ENCODE measurements around the gene RNF212. TPM values are rescaled to one million over a fixed set of nuclear protein-coding genes. Genes with fewer than 3 reads are reported as not detected.

Gene RNF212
- total and polyA plus RNA-seq, 2 donors (not counting 3 experiments of a cell fraction or from before 2014, with no cell fraction given), result 2.3 to 2.8 TPM

DNA sequence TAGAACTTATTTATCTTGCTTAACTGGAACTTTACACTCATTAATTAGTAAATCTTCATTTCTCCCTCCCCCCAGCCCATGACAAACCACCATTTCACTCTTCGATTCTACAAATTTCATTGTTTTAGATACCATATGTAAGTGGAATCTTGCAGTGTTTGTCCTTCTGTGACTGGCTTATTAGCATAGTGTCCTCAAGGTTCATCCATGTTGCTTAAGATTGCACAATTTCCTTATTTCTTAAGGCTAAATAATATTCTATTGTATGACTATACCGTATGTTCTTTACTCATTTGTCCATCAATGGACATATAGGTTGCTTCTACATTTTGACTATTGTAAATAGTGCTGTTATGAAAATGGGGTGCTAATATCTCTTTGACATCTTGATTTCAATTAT is 24.5 kb upstream of the RNF212 start:
- no TSS peak for BruUV-seq (replicated peaks)
- no peak overlapping the region for H3K4me3 ChIP-seq (replicated peaks in 1 of 3; ENCODE audit: insufficient read depth in 1 of 3, low read depth in 1 of 3, low read length in 3 of 3)
- H3K9me1 ChIP-seq (replicated peaks; ENCODE audit: control insufficient read depth, extremely low read depth, insufficient read depth, low read length), result no peaks in the 10 kb centered on the region
- H3K9ac ChIP-seq (replicated peaks; ENCODE audit: extremely low read depth, insufficient read depth, low read length), result no peak overlapping the region
- TF ChIP-seq GATA2 (IDR thresholded peaks at IDR 0.05; ENCODE audit: insufficient read depth, insufficient read length, low read depth, low read length), result no peak
- H4K20me1 ChIP-seq (replicated peaks; ENCODE audit: control insufficient read depth, extremely low read depth, insufficient read depth, low read length), result no peaks in the 10 kb centered on the region
- FAIRE-seq (no peak), DNase-seq (ENCODE audit: low read depth, low spot score) (no peak)
- no peaks in the 10 kb centered on the region for H3K79me2 ChIP-seq (ENCODE audit: control insufficient read depth, insufficient read depth, low read length)
- intact Hi-C loops (cut with micrococcal nuclease), result no loop called here
- peaks cover 7 to 12% of the 10 kb centered on the region in 2 experiments for H3K27me3 ChIP-seq (ENCODE audit: control insufficient read depth in 2 of 2, insufficient read depth in 2 of 2, low read length in 2 of 2)
- no peak overlapping the region for H3K27ac ChIP-seq (ENCODE audit: insufficient read depth, low read depth, low read length)
- CTCF ChIA-PET, result interaction anchor here (0.9 to 1.1 kb wide), 2 partner anchors 10 to 130 kb away, joined by 3 to 5 read pairs; no protein-coding TSS in a partner anchor
- dilution Hi-C loops (cut with MboI; ENCODE audit: extremely low pct_ligation_motif_present, low sequenced_read_pairs), result no loop called here
- H3K36me3 ChIP-seq (ENCODE audit: control insufficient read depth in 2 of 2, extremely low read depth in 1 of 2, insufficient read depth in 2 of 2, low read length in 2 of 2), result no peaks in the 10 kb centered on the region
- no peaks in the 10 kb centered on the region for H3K4me1 ChIP-seq (ENCODE audit: control insufficient read depth, extremely low read depth, insufficient read depth, low read length)
- POLR2A ChIA-PET, result no interaction called here
- no peak overlapping the region for H2AFZ ChIP-seq (ENCODE audit: low read depth, low read length)
- H3K9me3 ChIP-seq (replicated peaks; ENCODE audit: control insufficient read depth, insufficient read depth, low read length), result no peaks in the 10 kb centered on the region
- no peak overlapping the region for H3K4me2 ChIP-seq (ENCODE audit: insufficient read depth, low read length)

DNA sequence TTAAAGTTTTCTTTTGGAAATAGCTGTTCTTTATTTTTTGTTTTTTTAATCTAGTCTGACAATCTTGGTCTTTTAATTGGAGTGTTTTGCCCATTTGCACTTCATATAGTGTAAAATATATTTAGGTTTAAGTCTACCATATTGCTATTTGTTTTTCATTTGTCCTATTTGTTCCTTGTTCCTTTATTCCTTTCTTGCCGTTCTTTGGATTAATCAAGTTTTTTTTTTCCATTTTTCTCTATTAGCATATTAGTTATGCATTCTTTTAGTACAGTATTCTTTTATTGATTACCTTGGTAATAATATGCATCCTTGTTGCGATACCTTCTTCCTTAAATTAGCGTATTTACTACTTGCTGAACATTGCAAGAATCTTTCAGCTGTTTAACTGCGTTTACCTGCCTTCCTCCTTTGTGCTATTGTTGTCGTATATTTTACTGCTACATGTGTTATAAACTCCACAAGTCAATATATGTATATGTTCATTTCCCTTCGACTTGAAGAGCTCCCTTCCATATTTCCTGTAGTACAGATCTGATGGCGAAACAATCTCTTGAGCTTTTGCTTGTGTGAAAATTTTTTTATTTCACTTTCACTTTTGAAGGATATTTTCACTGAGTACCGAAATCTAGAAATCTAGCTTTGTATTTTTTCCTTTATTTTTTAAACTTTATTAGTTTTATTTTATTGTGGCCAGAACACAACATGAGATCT is 23.9 kb upstream of the RNF212 start:
- Histone ChIP-seq H3K4me3 (replicated peaks in 1 of 3; ENCODE audit: insufficient read depth in 1 of 3, low read depth in 1 of 3, low read length in 3 of 3) (no peak overlapping the region), H3K9ac (replicated peaks; ENCODE audit: extremely low read depth, insufficient read depth, low read length) (no peak overlapping the region), H2AFZ (ENCODE audit: low read depth, low read length) (no peak overlapping the region), H3K4me1 (ENCODE audit: control insufficient read depth, extremely low read depth, insufficient read depth, low read length) (no peaks in the 10 kb centered on the region), H4K20me1 (replicated peaks; ENCODE audit: control insufficient read depth, extremely low read depth, insufficient read depth, low read length) (no peaks in the 10 kb centered on the region), H3K79me2 (ENCODE audit: control insufficient read depth, insufficient read depth, low read length) (no peaks in the 10 kb centered on the region), H3K36me3 (ENCODE audit: control insufficient read depth in 2 of 2, extremely low read depth in 1 of 2, insufficient read depth in 2 of 2, low read length in 2 of 2) (no peaks in the 10 kb centered on the region), H3K27ac (ENCODE audit: insufficient read depth, low read depth, low read length) (no peak overlapping the region), H3K9me3 (replicated peaks; ENCODE audit: control insufficient read depth, insufficient read depth, low read length) (no peaks in the 10 kb centered on the region), H3K27me3 (ENCODE audit: control insufficient read depth in 2 of 2, insufficient read depth in 2 of 2, low read length in 2 of 2) (peaks cover 7 to 8% of the 10 kb centered on the region in 2 experiments), H3K4me2 (ENCODE audit: insufficient read depth, low read length) (no peak overlapping the region), H3K9me1 (replicated peaks; ENCODE audit: control insufficient read depth, extremely low read depth, insufficient read depth, low read length) (no peaks in the 10 kb centered on the region)
- TF ChIP-seq EZH2 (IDR thresholded peaks at IDR 0.05; ENCODE audit: borderline replicate concordance, low read depth, low read length, severe bottlenecking) (no peak), JUN (IDR thresholded peaks at IDR 0.05; ENCODE audit: borderline replicate concordance, insufficient read depth, insufficient read length, low read depth) (no peak), CTCF (IDR thresholded peaks at IDR 0.05; ENCODE audit: extremely low read depth in 1 of 2, insufficient read depth in 1 of 2, low read depth in 1 of 2, low read length in 2 of 2) (no peak), POLR2A (IDR thresholded peaks at IDR 0.05; ENCODE audit: low read depth, low read length) (no peak), GATA2 (IDR thresholded peaks at IDR 0.05; ENCODE audit: insufficient read depth, insufficient read length, low read depth, low read length) (no peak), FOS (IDR thresholded peaks at IDR 0.05; ENCODE audit: borderline replicate concordance, insufficient read depth, low read length) (no peak), POLR2AphosphoS5 (IDR thresholded peaks at IDR 0.05; ENCODE audit: insufficient read depth, low read depth, low read length) (no peak), MYC (IDR thresholded peaks at IDR 0.05; ENCODE audit: low read depth, low read length) (no peak)
- TF ChIP-seq, protein P1, sequence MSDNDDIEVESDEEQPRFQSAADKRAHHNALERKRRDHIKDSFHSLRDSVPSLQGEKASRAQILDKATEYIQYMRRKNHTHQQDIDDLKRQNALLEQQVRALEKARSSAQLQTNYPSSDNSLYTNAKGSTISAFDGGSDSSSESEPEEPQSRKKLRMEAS (IDR thresholded peaks at IDR 0.05; ENCODE audit: insufficient read depth, insufficient read length), result no peak
- BruUV-seq (replicated peaks), result no TSS peak
- intact Hi-C loops (cut with micrococcal nuclease), result no loop called here
- FAIRE-seq (no peak), DNase-seq (ENCODE audit: low read depth, low spot score) (no peak)
- CTCF ChIA-PET, result interaction anchor here (0.9 to 1.2 kb wide), 3 partner anchors 10 to 130 kb away, joined by 3 to 5 read pairs (median 3); no protein-coding TSS in a partner anchor
- POLR2A ChIA-PET, result no interaction called here
- dilution Hi-C loops (cut with MboI; ENCODE audit: extremely low pct_ligation_motif_present, low sequenced_read_pairs), result no loop called here
